B cell (primary cell): ENCODE results near the gene LRRC7.

Source experiments
- EZH2 ChIP-seq: IDR thresholded peaks from 2 replicates; pipeline ENCODE4 v1.6.1; 2012; ENCODE audit warnings: borderline replicate concordance, low read depth, mild to moderate bottlenecking, moderate library complexity, low read length; ENCODE audit not compliant: insufficient read depth, poor library complexity, severe bottlenecking
- TF ChIP-seq, protein P1 (sequence below): fragments of 200-600 bp; IDR thresholded peaks from one replicate; pipeline ENCODE4 v1.8.0; 2022; ENCODE audit warnings: antibody characterized with exemption, mild to moderate bottlenecking

DNA sequence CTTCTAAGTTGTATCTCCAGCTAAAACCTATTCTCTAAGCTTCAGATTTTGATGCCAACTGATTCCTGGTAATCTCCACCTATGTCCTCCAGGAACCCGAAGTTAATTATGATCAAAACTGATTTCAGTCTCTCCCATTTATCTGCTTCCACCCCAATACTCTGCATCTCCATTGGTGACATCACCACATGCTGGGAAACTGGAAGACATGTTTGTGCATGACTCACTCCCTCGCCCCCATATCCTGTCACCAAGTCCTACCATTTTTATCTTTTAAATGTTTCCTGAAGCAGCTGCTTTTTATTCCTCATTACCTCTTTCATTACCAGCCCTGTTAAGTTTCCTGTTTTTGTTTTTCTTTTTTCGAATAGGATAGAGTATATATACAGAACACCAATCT, 409.2 kb downstream of the LRRC7 start:
- TF ChIP-seq, protein P1, sequence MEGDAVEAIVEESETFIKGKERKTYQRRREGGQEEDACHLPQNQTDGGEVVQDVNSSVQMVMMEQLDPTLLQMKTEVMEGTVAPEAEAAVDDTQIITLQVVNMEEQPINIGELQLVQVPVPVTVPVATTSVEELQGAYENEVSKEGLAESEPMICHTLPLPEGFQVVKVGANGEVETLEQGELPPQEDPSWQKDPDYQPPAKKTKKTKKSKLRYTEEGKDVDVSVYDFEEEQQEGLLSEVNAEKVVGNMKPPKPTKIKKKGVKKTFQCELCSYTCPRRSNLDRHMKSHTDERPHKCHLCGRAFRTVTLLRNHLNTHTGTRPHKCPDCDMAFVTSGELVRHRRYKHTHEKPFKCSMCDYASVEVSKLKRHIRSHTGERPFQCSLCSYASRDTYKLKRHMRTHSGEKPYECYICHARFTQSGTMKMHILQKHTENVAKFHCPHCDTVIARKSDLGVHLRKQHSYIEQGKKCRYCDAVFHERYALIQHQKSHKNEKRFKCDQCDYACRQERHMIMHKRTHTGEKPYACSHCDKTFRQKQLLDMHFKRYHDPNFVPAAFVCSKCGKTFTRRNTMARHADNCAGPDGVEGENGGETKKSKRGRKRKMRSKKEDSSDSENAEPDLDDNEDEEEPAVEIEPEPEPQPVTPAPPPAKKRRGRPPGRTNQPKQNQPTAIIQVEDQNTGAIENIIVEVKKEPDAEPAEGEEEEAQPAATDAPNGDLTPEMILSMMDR = no peak
- no peak for TF ChIP-seq EZH2
